Body of pancreas (tissue), 4 donors: ENCODE measurements around the gene LMTK2. TPM values are rescaled to one million over a fixed set of nuclear protein-coding genes. Genes with fewer than 3 reads are reported as not detected.
"Not testable (repeated sequence)": the region's sequence is repeated elsewhere in the genome, so short reads cannot be mapped to it uniquely, and the experiment has no call there.

Source experiments
- ATAC-seq: fragments of 150-250 bp; one replicate; pipeline ENCODE4 v1.9.1; 2016
- DNase-seq, 4 donors: peaks; one replicate each; pipeline ENCODE4 v3.0.0-alpha.2; 2019
- H3K27ac ChIP-seq, 4 donors: fragments of 200-600 bp; sonication (generic); 1 replicate in 3 of 4; 2 replicates in 1 of 4; pipeline versions ENCODE4 v1.5.1 to v1.6.1; 2016 to 2019; ENCODE audit warnings: mild to moderate bottlenecking in 1 of 4, mixed read lengths in 1 of 4, moderate library complexity in 1 of 4
- H3K27me3 ChIP-seq, 2 donors: fragments of 200-600 bp; sonication (generic); one replicate each; pipeline ENCODE4 v1.6.0; 2016; ENCODE audit warnings: mild to moderate bottlenecking in 1 of 2
- H3K36me3 ChIP-seq, 2 donors: fragments of 200-600 bp; sonication (generic); replicated peaks in 1 of 2; 2 replicates each; pipeline ENCODE4 v1.5.1; 2016; ENCODE audit warnings: low read depth in 2 of 2; ENCODE audit not compliant: insufficient read depth in 1 of 2
- H3K4me1 ChIP-seq: fragments of 200-600 bp; sonication (generic); one replicate; pipeline ENCODE4 v1.6.0; 2016
- H3K4me3 ChIP-seq, 2 donors: fragments of 200-600 bp; sonication (generic); 1 replicate in 1 of 2; 2 replicates in 1 of 2; pipeline ENCODE4 v1.5.1; 2016 to 2019
- H3K9me3 ChIP-seq, 3 donors: fragments of 200-600 bp; sonication (generic); 1 replicate in 2 of 3; 2 replicates in 1 of 3; pipeline ENCODE4 v1.5.1; 2016
- CTCF ChIP-seq, 7 experiments: fragments of 450-650 bp in 4 of 7; fragments of 200-600 bp in 3 of 7; sonication (generic) in 3 of 7; IDR thresholded peaks; one replicate each; pipeline ENCODE4 v1.5.1; 2016 to 2019; ENCODE audit warnings: antibody characterized with exemption in 7 of 7
- POLR2A ChIP-seq, 3 donors: fragments of 450-650 bp; IDR thresholded peaks; one replicate each; pipeline ENCODE4 v1.6.1; 2016; ENCODE audit warnings: antibody characterized with exemption in 3 of 3, mild to moderate bottlenecking in 2 of 3
- WGBS, 2 donors: methylation state at CpG; one replicate each; pipeline ENCODE4 v1.1.5; 2017; 5-methylcytosine and 5-hydroxymethylcytosine counted together
- intact Hi-C: fragments of 100-400 bp; cut with DNase I; formaldehyde crosslinking; loops from one replicate; pipeline ENCODE4 v1.15.1; 2023
- total RNA-seq, 2 donors: library from RNA; depleted of rRNA; stranded (reverse); fragments of >200 nt; gene quantifications; one replicate each; pipeline ENCODE4 v1.1.0, GENCODE V29; 2016

LMTK2 gene
- total RNA-seq, 2 donors from 2014 or later = 19.7 to 23.1 TPM

DNA sequence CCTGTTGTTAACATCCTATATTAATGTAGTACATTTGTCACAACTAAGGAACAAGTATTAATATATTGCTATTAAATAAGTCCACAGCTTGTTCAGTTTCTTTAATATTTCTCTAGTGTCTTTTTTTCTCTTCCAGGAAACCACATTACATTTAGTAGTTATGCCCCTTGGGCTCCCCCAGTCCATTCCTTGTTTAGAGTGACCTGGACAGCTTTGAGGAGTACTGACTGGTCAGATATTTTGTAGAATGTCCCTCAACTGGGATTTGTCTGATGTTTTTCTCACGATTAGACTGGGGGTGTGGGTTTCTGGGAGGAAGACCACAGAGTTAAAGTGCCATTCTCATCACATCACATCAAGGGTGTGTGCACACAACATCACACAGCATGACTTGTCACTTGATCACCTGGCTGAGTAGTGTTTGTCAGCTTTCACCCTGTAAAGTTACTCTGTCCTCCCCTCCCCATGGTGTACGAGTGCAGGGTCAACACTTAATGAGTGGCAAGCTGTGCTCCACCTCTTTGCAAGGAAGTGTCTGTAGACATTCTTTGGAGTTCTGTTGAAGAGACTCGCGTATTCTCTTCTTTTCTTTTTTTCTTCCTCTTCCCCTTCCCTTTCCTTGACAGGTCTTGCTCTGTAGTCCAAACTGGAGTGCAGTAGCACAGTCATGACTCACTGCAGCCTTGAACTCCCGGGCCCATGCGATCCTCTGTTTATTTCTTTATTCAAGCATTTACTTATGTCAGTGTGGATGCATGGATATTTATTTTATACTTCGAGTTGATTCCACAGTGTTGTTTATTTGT, 10.2 kb downstream of the LMTK2 start:
- H3K9me3 ChIP-seq = no peaks in the 10 kb centered on the region
- DNase-seq (peak in 1 of 4 donors; percentile 34), ATAC-seq (peak; percentile 29)
- H3K27ac ChIP-seq = peak overlapping the region in 3 of 4 donors; percentile 4 to 49 (median 28)
- intact Hi-C loops = no loop called here
- no peaks in the 10 kb centered on the region for H3K27me3 ChIP-seq
- TF ChIP-seq POLR2A (IDR thresholded peaks at IDR 0.05) = no peak
- no peak for TF ChIP-seq CTCF (IDR thresholded peaks at IDR 0.05)
- 26 to 40% methylated on average over 7 of the region's 7 CpGs for WGBS, 2 donors
- no peaks in the 10 kb centered on the region for H3K36me3 ChIP-seq
- no peak overlapping the region for H3K4me3 ChIP-seq
- H3K4me1 ChIP-seq = peaks cover 58% of the 10 kb centered on the region

DNA sequence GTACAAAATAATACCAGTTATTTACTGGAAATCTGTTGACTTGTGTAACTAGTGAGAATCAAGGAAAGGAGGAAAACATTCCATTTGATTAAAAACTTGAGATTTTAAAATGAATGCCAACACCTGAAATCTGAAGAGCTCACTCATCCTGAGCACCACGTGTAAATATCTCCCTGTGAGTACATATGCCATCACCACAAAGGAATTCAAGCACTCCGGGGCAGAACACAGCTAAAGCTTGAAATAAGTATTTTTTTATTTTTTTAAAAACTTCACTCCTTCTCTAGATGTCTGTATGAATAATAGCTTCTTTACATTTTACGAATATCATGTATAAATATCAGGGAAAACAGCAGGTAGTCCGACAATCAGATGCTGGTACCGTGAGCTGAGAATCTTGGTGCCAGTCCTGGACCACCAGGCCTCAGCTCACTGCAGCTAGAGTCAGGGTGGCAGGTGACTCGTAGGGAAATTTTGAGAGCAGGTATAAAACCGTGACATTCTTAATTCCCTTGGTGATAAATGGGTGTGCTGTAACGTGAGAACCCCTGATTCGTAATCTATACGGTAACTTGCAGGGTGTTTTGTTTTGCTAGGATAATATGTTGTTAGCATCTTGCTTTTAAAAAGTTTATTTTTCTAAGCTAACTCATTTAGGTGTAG, 12.7 kb downstream of the LMTK2 start:
- H3K36me3 ChIP-seq = no peaks in the 10 kb centered on the region
- ATAC-seq = peak; percentile 88
- H3K9me3 ChIP-seq = no peaks in the 10 kb centered on the region
- peak in 1 of 4 donors; percentile 28 for DNase-seq
- intact Hi-C loops = no loop called here
- H3K27me3 ChIP-seq = no peaks in the 10 kb centered on the region
- no peak for TF ChIP-seq CTCF (IDR thresholded peaks at IDR 0.05)
- no peak for TF ChIP-seq POLR2A (IDR thresholded peaks at IDR 0.05)
- 45 to 55% methylated on average over 10 of the region's 10 CpGs for WGBS, 2 donors
- H3K4me1 ChIP-seq = peaks cover 46% of the 10 kb centered on the region
- peak overlapping the region in 3 of 4 donors; percentile 57 to 76 (median 60) for H3K27ac ChIP-seq
- no peak overlapping the region for H3K4me3 ChIP-seq

DNA sequence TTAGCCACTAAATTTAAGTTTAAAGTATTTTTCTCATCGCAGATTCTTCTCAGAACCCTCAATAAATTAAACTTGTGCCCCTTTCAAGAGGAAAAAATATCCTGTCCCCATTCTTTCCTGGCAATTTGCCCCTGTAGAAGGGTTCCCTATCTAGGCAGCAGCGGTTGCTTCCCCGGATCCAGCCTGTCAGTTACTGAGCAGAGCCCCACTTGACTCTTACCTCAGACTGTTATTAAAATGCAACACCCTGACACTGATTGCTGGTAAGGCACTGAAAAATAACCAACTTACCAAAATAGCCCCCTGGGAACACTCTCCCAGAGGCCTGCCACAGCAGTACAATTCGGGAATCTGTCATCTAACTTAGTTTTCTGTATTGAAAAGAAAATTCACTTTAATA, 13.9 kb downstream of the LMTK2 start:
- no peaks in the 10 kb centered on the region for H3K27me3 ChIP-seq
- H3K27ac ChIP-seq = peak overlapping the region in 2 of 4 donors; percentile 1 to 76
- no peaks in the 10 kb centered on the region for H3K9me3 ChIP-seq
- ATAC-seq = no peak
- H3K4me3 ChIP-seq = no peak overlapping the region
- TF ChIP-seq CTCF (IDR thresholded peaks at IDR 0.05) (no peak), POLR2A (IDR thresholded peaks at IDR 0.05) (no peak)
- no peaks in the 10 kb centered on the region for H3K36me3 ChIP-seq
- intact Hi-C loops = no loop called here
- 39 to 55% methylated on average over 4 of the region's 4 CpGs for WGBS, 2 donors
- DNase-seq = no peak
- peaks cover 55% of the 10 kb centered on the region for H3K4me1 ChIP-seq

DNA sequence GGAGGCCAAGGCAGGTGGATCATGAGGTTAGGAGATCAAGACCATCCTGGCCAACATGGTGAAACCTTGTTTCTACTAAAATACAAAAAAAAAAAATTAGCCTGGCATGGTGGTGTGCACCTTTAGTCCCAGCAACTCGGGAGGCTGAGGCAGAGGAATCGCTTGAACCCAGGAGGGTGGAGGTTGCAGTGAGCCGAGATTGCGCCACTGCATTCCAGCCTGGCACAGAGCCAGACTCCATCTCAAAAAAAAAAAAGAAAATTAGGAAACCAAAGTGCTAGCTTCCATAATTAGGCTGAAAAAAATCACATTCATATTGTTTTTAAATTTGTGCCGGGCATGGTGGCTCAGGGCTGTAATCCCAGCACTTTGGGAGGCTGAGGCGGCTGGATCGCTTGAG, 14.7 kb downstream of the LMTK2 start:
- H3K27me3 ChIP-seq, H3K9me3 ChIP-seq, ATAC-seq, DNase-seq, intact Hi-C loops, H3K4me3 ChIP-seq, H3K27ac ChIP-seq, H3K36me3 ChIP-seq: not testable (repeated sequence)
- WGBS, 2 donors = 79 to 90% methylated on average over 7 of the region's 7 CpGs
- peaks cover 60% of the 10 kb centered on the region for H3K4me1 ChIP-seq

DNA sequence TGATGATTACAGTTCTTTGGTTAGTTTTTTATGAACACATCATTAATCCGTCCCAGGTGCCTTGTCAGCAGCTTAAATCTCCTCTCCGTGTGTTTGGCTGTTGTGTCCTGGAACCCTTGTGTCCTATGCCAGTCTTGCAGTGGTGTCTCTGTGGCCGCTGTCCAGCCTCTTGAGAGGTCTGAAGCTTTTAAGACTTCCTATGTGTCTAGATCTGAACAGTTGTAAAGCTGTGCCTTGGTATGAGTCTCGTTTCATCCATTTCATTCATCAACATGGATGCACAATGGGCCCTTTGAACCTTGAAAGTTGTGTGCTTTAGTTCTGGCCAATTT, 16.7 kb downstream of the LMTK2 start:
- Histone ChIP-seq H3K4me3 (no peak overlapping the region), H3K27ac (no peak overlapping the region), H3K4me1 (peaks cover 51% of the 10 kb centered on the region), H3K27me3 (no peaks in the 10 kb centered on the region), H3K9me3 (no peaks in the 10 kb centered on the region), H3K36me3 (no peaks in the 10 kb centered on the region)
- no peak for ATAC-seq
- intact Hi-C loops = no loop called here
- no peak for TF ChIP-seq CTCF (IDR thresholded peaks at IDR 0.05)
- TF ChIP-seq POLR2A (IDR thresholded peaks at IDR 0.05) = no peak
- DNase-seq = no peak
- 79 to 86% methylated on average over 4 of the region's 4 CpGs for WGBS, 2 donors
